Muscle layer of duodenum (tissue), 2 donors: Measurements from ENCODE around the gene FNDC11.
A peak's percentile ranks its signal among the peaks of the same experiment; 100 is the strongest.
"Not testable (repeated sequence)": the region's sequence is repeated elsewhere in the genome, so short reads cannot be mapped to it uniquely, and the experiment has no call there.

Experiments used
- H3K27ac ChIP-seq: one replicate; pipeline ENCODE4 v1.7.0; 2013; ENCODE audit warnings: mild to moderate bottlenecking, low read length
- H3K27me3 ChIP-seq: one replicate; pipeline ENCODE4 v1.7.0; 2013; ENCODE audit warnings: low read depth, mild to moderate bottlenecking, control low read depth, low read length
- H3K36me3 ChIP-seq, 2 donors: one replicate each; pipeline ENCODE4 v1.7.0; 2013; ENCODE audit warnings: low read length in 2 of 2, control low read depth in 1 of 2, mild to moderate bottlenecking in 1 of 2; ENCODE audit not compliant: insufficient read depth in 2 of 2, control insufficient read depth in 1 of 2
- H3K4me1 ChIP-seq, 2 donors: one replicate each; pipeline ENCODE4 v1.7.0; 2013; ENCODE audit warnings: low read length in 2 of 2, mild to moderate bottlenecking in 2 of 2, control low read depth in 1 of 2, moderate library complexity in 1 of 2; ENCODE audit not compliant: insufficient read depth in 2 of 2, control insufficient read depth in 1 of 2
- H3K4me3 ChIP-seq, 2 donors: one replicate each; pipeline ENCODE4 v1.7.0; 2013; ENCODE audit warnings: low read length in 2 of 2, low read depth in 1 of 2, mild to moderate bottlenecking in 1 of 2
- H3K9me3 ChIP-seq, 2 donors: one replicate each; pipeline ENCODE4 v1.7.0; 2013; ENCODE audit warnings: low read length in 2 of 2, control low read depth in 1 of 2, mild to moderate bottlenecking in 1 of 2; ENCODE audit not compliant: control insufficient read depth in 1 of 2
- donor health status: healthy.

FNDC11 gene

DNA sequence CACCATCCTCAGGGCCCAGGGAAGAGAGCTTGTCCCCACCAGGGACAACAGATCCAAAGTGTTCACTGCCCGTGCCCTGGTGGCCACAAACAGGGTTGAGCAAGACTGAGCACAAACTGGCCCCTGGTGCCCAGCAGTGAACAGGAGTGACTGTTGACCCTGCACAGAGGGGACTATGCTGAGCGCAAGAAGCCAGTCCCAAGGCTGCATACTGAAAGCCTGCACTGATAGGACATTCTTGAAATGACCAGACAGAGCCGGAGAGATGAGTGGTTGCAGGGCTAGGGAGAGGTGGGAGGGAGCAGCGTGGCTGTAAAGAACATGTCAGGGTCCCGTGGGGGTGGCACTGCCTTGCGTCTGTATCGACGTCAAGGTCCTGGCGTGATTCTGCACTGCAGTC, 2.9 kb upstream of the FNDC11 start:
- Histone ChIP-seq H3K9me3 (no peaks in the 10 kb centered on the region), H3K4me1 (peaks cover 0 to 10% of the 10 kb centered on the region in 2 donors), H3K27ac (no peak overlapping the region), H3K4me3 (no peak overlapping the region), H3K27me3 (peaks cover 10% of the 10 kb centered on the region), H3K36me3 (no peaks in the 10 kb centered on the region)

DNA sequence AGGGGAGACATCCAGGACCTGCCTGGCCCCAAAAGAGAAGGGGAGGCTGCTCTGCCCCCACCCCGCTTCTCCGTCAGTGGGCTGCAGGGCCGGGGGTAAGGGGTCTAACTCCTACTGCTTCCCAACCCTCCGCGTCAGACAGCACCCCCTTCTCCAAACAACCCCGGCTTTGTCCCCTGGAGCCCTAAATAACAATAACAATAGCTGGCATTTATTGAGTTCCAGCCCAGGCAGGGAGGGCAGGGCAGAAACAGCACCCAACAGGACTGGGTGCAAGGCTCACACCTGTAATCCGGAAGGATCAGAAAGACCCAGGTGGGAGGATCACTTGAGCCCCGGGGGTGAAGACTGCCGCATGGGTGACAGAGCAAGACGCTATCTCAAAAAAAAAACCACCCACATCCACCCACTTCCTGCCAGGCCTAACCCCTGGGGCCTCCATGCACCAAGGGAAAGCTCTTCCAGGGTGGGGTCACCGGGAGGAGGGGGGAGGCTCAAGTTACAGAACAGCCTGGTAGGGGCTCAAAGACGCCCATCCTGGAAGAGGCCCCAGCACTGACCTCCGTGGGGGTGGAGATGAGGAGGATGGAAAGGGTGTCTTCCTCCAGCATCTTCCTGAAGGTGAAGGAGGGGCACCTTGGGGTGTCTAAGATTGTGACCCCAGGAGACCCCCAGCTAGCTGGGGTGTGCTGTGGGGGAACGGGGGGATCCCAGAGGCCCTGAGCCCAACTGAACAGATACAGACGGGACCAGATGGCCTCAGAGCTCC, 1.3 kb upstream of the FNDC11 start:
- Histone ChIP-seq H3K4me3 (peak overlapping the region in 1 of 2 donors; percentile 62), H3K4me1 (peaks cover 0 to 10% of the 10 kb centered on the region in 2 donors), H3K27ac (no peak overlapping the region), H3K36me3 (no peaks in the 10 kb centered on the region), H3K9me3 (no peaks in the 10 kb centered on the region), H3K27me3 (peaks cover 10% of the 10 kb centered on the region)

DNA sequence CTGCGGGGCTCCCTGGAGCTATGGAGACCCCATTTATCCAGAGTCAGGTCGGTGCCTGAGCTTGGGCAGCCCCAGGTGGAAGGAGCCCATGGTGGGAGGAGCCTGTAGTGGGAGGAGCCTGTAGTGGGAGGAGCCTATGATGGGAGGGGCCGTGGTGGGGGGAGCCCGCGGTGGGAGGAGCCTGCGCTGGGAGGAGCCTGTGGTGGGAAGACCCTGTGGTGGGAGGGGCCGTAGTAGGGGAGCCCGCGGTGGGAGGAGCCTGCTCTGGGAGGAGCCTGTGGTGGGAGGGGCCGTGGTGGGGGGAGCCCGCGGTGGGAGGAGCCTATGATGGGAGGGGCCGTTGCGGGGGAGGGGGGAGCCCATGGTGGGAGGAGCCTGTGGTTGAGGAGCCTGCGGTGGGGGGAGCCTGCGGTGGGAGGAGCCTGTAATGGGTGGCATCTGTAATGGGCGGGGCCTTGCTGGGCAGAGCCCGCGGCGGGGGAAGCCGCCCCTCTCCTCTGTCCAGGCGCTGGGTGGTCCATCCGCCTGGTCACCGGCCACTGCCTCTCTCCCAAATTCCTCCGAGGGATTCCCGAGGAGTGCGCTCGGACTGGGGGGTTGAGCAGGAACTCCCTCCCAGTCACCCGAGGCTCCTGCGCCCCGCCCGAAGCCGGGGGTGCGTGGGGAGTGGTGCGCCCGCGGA, 567 bp upstream of the FNDC11 start:
- Histone ChIP-seq H3K36me3 (no peaks in the 10 kb centered on the region), H3K27me3 (peaks cover 4% of the 10 kb centered on the region), H3K4me1 (peaks cover 0 to 10% of the 10 kb centered on the region in 2 donors), H3K27ac (no peak overlapping the region), H3K9me3 (no peaks in the 10 kb centered on the region), H3K4me3 (peak overlapping the region; percentile 46 to 62)

DNA sequence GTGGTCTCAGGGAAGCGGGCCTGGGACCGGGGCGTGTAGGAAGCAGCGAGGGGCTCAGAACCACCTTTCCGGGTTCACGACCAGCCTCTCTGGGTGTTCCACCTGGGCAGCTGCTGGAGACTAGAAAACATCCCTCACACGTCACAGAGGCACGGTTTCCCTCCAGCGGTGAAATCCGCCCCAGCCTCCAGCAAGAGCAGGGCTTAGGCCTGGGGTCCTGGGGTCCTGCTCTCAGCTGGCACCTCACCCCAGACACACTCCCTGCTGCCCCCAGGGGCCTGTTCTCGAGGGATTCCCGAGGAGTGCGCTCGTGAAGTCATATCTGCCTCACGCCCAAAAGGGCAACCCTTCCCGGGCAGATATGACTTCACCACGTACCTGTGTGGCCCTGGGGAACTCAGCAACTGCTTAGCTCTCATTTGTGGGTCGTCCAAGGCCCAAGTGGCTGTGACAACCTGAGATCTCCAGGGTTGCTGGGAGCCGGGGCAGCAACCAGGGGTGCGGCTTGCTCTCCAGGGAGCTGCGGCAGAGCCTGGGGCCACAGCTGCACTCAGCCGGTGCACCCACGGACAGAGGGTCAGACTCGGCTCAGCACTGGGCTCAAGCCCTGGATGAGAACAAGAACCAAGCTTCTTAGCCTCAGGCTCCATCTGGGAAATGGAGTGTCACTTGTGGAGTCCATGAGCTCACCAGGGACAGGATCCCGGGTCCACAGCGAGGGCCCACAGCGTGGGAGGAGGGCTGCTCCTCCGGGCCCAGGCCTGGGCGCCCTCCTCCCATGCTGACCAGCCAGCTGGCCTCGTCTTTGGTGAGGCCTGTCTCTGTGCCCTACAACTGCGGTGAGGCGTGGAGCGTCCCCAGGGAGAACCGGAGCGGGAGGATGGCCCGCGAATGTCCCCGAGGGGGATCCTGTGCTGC, 661 bp downstream of the FNDC11 start:
- H3K4me1 ChIP-seq, result peaks cover 0 to 10% of the 10 kb centered on the region in 2 donors
- H3K4me3 ChIP-seq, result peak overlapping the region in 1 of 2 donors; percentile 62
- peaks cover 0 to 6% of the 10 kb centered on the region in 2 donors for H3K36me3 ChIP-seq
- H3K27me3 ChIP-seq, result no peaks in the 10 kb centered on the region
- H3K9me3 ChIP-seq, result no peaks in the 10 kb centered on the region
- H3K27ac ChIP-seq, result no peak overlapping the region

DNA sequence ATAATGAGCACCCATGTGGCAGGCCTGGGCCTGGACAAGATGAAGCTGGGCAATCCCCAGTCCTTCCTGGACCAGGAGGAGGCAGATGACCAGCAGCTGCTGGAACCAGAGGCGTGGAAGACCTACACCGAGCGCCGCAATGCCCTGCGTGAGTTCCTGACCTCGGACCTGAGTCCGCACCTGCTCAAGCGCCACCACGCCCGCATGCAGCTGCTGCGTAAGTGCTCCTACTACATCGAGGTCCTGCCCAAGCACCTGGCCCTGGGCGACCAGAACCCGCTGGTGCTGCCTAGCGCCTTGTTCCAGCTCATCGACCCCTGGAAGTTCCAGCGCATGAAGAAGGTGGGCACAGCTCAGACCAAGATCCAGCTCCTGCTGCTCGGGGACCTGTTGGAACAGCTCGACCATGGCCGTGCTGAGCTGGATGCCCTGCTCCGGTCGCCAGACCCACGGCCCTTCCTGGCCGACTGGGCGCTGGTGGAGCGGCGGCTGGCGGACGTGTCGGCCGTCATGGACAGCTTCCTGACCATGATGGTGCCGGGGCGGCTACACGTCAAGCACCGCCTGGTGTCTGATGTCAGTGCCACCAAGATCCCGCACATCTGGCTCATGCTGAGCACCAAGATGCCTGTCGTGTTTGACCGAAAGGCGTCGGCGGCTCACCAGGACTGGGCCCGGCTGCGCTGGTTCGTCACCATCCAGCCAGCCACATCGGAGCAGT, 1.9 kb downstream of the FNDC11 start:
- Histone ChIP-seq H3K27me3 (no peaks in the 10 kb centered on the region), H3K9me3 (no peaks in the 10 kb centered on the region), H3K27ac (no peak overlapping the region), H3K4me1 (peaks cover 0 to 10% of the 10 kb centered on the region in 2 donors), H3K36me3 (peaks cover 0 to 18% of the 10 kb centered on the region in 2 donors), H3K4me3 (no peak overlapping the region)

DNA sequence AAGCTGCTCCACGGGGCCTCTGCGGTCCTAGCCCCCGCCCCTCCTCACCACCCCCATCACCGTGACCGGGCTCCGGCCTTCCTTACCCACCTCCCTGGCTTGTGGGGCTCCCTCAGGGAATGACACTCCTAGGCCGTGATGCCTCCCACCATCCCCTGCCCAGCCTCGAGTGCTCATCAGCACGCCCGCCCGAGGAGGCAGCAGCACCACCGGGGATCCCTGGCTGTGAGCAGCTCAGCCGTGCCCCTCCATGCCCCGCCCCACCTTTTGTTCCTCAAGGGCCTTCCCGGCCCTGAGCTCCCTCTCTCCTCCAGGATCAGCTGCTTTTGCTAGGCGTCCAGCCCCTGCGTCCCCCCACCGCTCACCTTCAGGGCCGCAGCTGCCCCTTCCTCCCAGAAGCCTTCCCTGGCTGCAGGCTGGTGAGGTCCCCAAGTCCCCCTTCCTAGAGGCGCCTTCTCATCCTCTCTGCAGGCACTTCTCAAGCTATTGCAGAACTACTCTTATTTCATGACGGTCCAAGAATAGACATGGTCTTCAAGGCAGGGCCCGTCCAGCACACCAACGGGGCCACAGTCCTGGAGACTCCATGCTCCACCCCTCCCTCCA, 3.0 kb downstream of the FNDC11 start:
- H3K9me3 ChIP-seq, result no peaks in the 10 kb centered on the region
- peaks cover 0 to 10% of the 10 kb centered on the region in 2 donors for H3K4me1 ChIP-seq
- H3K36me3 ChIP-seq, result peaks cover 0 to 29% of the 10 kb centered on the region in 2 donors
- no peaks in the 10 kb centered on the region for H3K27me3 ChIP-seq
- H3K4me3 ChIP-seq, result no peak overlapping the region
- H3K27ac ChIP-seq, result no peak overlapping the region

DNA sequence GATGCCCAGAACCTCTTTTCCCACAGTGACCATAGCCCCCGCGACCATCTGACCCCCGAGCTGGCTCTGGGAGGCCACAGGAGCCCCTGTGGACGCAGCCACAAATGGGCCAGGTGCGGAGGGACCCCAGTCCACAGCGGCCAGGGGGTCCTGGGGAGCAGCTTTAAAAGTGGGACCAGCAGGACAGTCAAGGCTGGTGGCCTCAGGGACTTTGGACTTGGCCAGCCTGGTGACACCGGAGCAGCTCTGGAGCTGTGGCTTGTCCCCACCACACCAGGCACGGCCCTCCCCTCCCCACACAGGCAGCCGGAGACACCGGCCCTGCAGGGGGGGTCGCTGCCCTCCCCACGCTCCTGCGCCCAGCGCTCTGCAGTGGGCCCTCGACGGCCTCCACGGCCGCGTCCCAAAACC, 3.5 kb downstream of the FNDC11 start:
- Histone ChIP-seq H3K4me3 (no peak overlapping the region), H3K9me3 (no peaks in the 10 kb centered on the region), H3K36me3 (peaks cover 0 to 34% of the 10 kb centered on the region in 2 donors), H3K27me3 (no peaks in the 10 kb centered on the region), H3K27ac (no peak overlapping the region), H3K4me1 (peaks cover 0 to 10% of the 10 kb centered on the region in 2 donors)

DNA sequence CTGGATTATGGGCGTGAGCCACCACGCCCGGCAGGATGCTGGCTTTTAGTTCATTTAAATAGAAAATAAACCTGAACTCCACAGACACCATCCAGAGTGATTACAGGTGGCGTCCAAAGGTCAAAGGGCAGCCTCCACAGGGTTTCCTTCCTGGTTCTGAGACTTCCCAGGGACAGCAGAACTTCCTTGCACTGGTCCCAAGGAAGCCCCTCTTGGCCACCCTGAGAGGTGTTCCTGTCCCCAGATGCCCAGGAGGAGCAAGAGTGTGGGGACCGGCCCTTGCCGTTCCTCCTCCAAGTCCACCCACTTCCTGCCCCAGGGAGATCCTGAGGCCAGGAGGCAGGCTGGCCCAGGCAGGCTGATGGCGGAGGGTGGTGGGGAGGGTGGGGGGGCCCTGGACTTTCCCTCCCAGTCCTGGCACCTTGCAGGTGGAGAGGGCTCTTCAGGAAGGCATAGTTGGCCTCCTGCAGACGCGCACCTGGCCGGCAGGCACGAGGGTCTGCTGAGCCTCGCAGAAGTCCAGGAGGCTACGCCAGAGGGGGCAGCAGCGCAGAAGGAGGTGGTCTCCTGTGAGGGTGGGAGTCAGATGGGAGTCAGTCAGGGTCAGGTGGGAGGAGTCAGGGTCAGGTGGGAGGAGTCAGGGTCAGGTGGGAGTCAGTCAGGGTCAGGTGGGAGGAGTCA, 5.0 kb downstream of the FNDC11 start:
- H3K27me3 ChIP-seq, result no peaks in the 10 kb centered on the region
- H3K4me3 ChIP-seq, result no peak overlapping the region
- peaks cover 0 to 5% of the 10 kb centered on the region in 2 donors for H3K4me1 ChIP-seq
- H3K27ac ChIP-seq, result no peak overlapping the region
- no peaks in the 10 kb centered on the region for H3K9me3 ChIP-seq
- H3K36me3 ChIP-seq, result peaks cover 0 to 49% of the 10 kb centered on the region in 2 donors

DNA sequence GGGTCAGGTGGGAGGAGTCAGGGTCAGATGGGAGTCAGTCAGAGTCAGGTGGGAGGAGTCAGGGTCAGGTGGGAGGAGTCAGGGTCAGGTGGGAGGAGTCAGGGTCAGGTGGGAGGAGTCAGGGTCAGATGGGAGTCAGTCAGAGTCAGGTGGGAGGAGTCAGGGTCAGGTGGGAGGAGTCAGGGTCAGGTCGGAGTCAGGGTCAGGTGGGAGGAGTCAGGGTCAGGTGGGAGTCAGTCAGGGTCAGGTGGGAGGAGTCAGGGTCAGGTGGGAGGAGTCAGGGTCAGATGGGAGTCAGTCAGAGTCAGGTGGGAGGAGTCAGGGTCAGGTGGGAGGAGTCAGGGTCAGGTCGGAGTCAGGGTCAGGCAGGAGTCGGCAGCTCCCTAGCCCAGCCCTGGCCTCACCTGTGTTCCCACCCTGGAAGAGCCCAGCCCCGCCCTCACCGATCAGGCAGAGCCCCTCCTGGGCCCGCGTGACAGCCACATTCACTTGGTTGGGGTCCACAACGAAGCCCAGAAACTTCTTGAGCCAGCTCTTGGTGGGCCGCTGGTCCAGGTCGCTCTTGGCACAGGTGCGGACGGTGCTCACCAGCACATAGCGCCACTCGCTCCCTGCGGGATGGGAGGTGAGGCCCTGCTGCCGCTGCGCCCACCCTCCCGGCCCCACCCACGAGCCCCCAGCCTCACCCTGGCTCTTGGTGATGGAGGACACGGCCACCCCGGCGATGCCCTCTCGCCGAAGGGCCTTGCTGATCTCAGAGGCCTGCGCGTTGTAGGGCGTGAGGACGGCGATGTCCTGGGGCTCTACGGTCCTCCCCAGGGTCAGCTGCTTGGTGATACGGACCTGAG, 5.8 kb downstream of the FNDC11 start:
- H3K4me3 ChIP-seq, H3K27ac ChIP-seq, H3K27me3 ChIP-seq, H3K4me1 ChIP-seq, H3K9me3 ChIP-seq: not testable (repeated sequence)
- H3K36me3 ChIP-seq, result peaks cover 0 to 56% of the 10 kb centered on the region in 2 donors
